DOHH2 (cell line): Measurements from ENCODE around the gene NFAT5.

Experiments used
- EZH2phosphoT487 ChIP-seq: fragments of 200-600 bp; sonication (generic); IDR thresholded peaks from 2 replicates; pipeline ENCODE4 v1.6.1; 2017; ENCODE audit warnings: borderline replicate concordance, mild to moderate bottlenecking, antibody characterized with exemption, low read length, moderate library complexity, mixed read lengths
- TF ChIP-seq, protein P1 (sequence below): fragments of 200-600 bp; sonication (generic); IDR thresholded peaks from one replicate; pipeline ENCODE4 v1.5.1; 2014; ENCODE audit warnings: antibody characterized with exemption, mild to moderate bottlenecking, low read depth, low read length; ENCODE audit not compliant: poor library complexity, severe bottlenecking

- TF ChIP-seq, protein P1, sequence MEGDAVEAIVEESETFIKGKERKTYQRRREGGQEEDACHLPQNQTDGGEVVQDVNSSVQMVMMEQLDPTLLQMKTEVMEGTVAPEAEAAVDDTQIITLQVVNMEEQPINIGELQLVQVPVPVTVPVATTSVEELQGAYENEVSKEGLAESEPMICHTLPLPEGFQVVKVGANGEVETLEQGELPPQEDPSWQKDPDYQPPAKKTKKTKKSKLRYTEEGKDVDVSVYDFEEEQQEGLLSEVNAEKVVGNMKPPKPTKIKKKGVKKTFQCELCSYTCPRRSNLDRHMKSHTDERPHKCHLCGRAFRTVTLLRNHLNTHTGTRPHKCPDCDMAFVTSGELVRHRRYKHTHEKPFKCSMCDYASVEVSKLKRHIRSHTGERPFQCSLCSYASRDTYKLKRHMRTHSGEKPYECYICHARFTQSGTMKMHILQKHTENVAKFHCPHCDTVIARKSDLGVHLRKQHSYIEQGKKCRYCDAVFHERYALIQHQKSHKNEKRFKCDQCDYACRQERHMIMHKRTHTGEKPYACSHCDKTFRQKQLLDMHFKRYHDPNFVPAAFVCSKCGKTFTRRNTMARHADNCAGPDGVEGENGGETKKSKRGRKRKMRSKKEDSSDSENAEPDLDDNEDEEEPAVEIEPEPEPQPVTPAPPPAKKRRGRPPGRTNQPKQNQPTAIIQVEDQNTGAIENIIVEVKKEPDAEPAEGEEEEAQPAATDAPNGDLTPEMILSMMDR: no peak
- no peak for TF ChIP-seq EZH2phosphoT487
Observed at GRCh38 chr16:69654280-69654931, 88.6 kb downstream of the NFAT5 start.
